Stimulated activated effector memory CD8-positive, alpha-beta T cell treated with anti-CD3 and anti-CD28 coated beads, Interleukin-12 subunit alpha, Interleukin-12 subunit beta, amount 100 ng/mL, for 72 hours (primary cell): ENCODE data around the gene VIM.

Experiments used
- ATAC-seq: fragments of 150-1000 bp; cut with Tn5 transposase; 2 replicates; pipeline ENCODE4 v1.10.0; 2021
- DNase-seq, 2 donors: peaks; one replicate each; pipeline ENCODE4 v3.0.0; 2021 to 2022; ENCODE audit warnings: low spot score in 2 of 2
- H3K27ac Mint-ChIP-seq: one replicate; pipeline ENCODE4 v1.8.0; 2022; ENCODE audit warnings: mild to moderate bottlenecking, mixed read lengths
- H3K36me3 Mint-ChIP-seq: one replicate; pipeline ENCODE4 v1.8.0; 2022; ENCODE audit warnings: mild to moderate bottlenecking, mixed read lengths
- H3K4me1 Mint-ChIP-seq: one replicate; pipeline ENCODE4 v1.8.0; 2022; ENCODE audit warnings: mixed read lengths
- H3K4me3 Mint-ChIP-seq: one replicate; pipeline ENCODE4 v1.8.0; 2022; ENCODE audit warnings: mild to moderate bottlenecking, mixed read lengths
- H3K9me3 Mint-ChIP-seq: one replicate; pipeline ENCODE4 v1.8.0; 2022; ENCODE audit warnings: mixed read lengths

VIM gene

DNA sequence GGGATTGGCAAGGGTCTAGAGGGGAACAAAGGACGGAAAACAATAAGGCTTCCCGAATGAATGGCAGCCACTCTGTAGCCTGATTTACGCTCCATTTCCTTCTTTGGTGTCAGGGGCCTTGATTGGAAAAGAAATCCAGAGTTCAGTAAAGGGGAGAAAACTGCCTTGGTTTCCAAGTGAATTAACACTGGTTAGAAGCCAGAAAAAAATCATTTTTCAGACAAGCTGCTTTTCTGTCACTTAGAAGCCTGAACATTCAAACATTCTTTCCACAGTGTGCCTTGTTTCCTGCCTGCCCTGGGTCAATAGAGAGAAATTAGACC, 26.3 kb upstream of the VIM start:
- ATAC-seq (no peak), DNase-seq (no peak)
- Mint-ChIP-seq H3K4me3 (peak overlapping the region; percentile 99), H3K4me1 (peaks cover 43% of the 10 kb centered on the region), H3K36me3 (peaks cover 11% of the 10 kb centered on the region), H3K27ac (peak overlapping the region; percentile 99), H3K9me3 (no peaks in the 10 kb centered on the region)

DNA sequence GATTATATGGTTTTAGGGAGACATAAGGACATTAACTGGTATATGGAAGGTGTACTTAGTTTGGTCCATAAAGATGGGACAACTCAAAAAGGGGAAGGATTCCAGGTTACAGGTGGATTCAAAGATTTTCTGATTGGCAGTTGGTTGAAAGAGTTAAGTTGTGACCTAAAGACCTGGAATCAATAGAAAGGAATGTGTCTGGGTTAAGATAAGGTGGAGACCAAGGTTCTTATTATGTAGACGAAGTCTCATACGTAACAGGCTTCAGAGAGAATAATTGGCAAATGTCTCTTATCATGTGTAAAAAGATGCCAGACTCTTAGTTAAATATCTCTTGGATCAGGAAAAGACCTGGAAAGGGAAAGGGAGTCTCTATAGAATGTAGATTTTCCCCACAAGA, 25.5 kb upstream of the VIM start:
- Mint-ChIP-seq H3K27ac (peak overlapping the region; percentile 99), H3K4me3 (no peak overlapping the region), H3K4me1 (peaks cover 45% of the 10 kb centered on the region), H3K9me3 (no peaks in the 10 kb centered on the region), H3K36me3 (peaks cover 11% of the 10 kb centered on the region)
- DNase-seq (no peak), ATAC-seq (no peak)

DNA sequence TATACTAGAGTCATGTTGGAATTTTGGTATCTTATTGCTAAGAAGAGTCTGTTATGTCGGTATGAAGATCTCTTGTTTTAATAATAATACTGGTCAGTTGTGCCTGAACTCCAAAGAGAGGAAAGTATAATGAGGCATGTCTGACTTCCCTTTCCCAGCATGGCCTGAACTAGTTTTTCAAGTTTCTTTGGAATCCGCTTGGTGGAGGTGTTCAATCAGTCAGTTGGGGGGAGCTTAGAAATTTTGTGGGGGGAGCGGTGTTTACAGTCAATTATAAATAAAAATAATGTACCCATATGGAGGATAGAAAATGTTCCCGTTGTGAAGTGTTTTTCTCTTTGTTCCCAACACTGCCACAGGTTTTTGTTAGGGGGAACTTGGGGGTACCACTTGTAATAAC, 25.0 kb upstream of the VIM start:
- peaks cover 45% of the 10 kb centered on the region for H3K4me1 Mint-ChIP-seq
- no peaks in the 10 kb centered on the region for H3K9me3 Mint-ChIP-seq
- DNase-seq: no peak
- peaks cover 11% of the 10 kb centered on the region for H3K36me3 Mint-ChIP-seq
- no peak overlapping the region for H3K27ac Mint-ChIP-seq
- ATAC-seq: no peak
- H3K4me3 Mint-ChIP-seq: no peak overlapping the region

DNA sequence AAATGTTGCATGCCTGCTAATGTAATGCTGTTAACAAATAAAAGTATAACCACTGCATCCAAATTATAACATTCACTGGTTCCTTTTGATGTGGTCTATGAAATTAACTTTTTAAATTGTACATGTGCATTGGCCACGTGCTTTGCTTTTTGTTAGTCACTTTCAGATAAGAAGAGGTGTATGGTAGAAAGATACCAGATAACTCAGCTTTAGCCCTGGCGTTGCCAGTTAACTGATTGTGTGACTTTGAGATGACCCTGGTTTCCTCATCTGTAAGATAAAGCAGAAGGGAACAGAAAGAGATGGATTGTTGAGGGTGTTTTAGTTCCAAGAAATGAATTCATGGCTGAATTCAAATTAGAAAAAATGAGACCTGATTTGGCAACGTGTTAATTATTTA, 24.6 kb upstream of the VIM start:
- DNase-seq: no peak
- H3K27ac Mint-ChIP-seq: no peak overlapping the region

DNA sequence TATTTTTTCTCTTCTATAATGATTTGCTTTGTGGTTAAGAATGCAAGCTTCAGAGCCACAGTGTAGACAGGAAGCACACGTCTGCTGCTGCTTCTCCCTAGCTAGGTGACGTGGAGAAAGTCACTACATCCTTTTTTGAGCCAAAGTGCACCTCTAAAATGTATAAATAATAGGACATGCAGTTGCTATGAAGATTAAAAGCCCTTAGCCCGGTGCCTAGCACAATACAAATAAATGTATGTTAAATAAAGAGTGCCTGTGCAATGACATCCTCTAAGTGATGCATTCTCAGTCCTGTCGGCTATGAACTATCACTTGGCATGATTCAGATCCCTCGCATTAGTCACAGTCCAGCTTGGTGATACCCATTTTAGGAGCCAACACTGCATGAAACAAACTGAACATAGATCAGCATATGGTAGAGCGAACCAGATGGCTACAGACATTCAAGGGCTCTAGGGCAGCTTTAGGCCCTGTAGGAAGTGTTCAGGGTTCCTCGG, 21.8 kb upstream of the VIM start:
- Mint-ChIP-seq H3K36me3 (peaks cover 6% of the 10 kb centered on the region), H3K4me3 (peak overlapping the region; percentile 60), H3K4me1 (peaks cover 39% of the 10 kb centered on the region), H3K27ac (peak overlapping the region; percentile 93), H3K9me3 (no peaks in the 10 kb centered on the region)
- DNase-seq (peak in 1 of 2 donors; percentile 70), ATAC-seq (peak; percentile 94)

More for the DNA sequence above, 24.6 kb upstream of the VIM start:
- no peak overlapping the region for H3K4me3 Mint-ChIP-seq
- H3K36me3 Mint-ChIP-seq: peaks cover 11% of the 10 kb centered on the region
- no peaks in the 10 kb centered on the region for H3K9me3 Mint-ChIP-seq
- no peak for ATAC-seq
- H3K4me1 Mint-ChIP-seq: peaks cover 47% of the 10 kb centered on the region

DNA sequence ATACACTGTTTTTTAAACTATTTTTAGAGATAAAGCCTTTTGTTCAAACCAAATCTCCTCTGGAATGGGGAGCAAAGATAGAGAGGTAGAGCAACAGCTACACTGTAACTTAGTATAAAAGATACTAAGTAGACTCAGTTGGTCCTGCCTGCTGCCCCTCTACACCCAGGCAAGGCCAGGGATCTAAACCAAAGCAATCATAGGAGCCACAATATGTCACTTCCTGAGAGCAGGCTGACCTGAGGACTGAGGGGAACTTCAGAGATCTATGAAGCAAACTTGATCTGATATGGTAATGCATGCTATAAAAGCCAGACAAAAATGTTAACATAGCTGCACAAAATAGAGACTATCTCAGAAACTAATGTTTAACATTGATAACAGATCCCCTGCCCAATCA, 19.6 kb upstream of the VIM start:
- ATAC-seq (no peak), DNase-seq (no peak)
- H3K4me3 Mint-ChIP-seq: no peak overlapping the region
- no peak overlapping the region for H3K27ac Mint-ChIP-seq
- H3K9me3 Mint-ChIP-seq: no peaks in the 10 kb centered on the region
- H3K4me1 Mint-ChIP-seq: peaks cover 36% of the 10 kb centered on the region
- no peaks in the 10 kb centered on the region for H3K36me3 Mint-ChIP-seq

DNA sequence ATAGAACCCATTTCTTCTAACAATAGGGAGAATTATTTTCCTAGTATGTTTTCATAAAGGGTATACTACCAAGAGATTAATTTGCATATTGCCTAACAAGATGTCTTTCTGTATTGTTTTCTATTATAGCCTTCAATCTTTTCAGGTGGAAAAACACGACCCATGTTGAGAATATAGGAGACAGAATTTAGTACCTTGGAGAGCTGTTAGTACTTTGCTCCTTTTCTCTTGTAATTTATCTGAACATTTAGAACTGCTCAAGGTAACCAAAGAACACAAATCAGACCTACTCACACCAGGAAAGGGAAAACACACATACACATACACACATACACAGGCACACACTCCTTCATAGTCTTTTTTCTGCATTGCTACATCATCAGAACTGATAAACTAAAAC, 18.7 kb upstream of the VIM start:
- DNase-seq (no peak), ATAC-seq (no peak)
- Mint-ChIP-seq H3K27ac (peak overlapping the region; percentile 21), H3K9me3 (no peaks in the 10 kb centered on the region), H3K4me3 (no peak overlapping the region), H3K36me3 (no peaks in the 10 kb centered on the region), H3K4me1 (peaks cover 34% of the 10 kb centered on the region)

DNA sequence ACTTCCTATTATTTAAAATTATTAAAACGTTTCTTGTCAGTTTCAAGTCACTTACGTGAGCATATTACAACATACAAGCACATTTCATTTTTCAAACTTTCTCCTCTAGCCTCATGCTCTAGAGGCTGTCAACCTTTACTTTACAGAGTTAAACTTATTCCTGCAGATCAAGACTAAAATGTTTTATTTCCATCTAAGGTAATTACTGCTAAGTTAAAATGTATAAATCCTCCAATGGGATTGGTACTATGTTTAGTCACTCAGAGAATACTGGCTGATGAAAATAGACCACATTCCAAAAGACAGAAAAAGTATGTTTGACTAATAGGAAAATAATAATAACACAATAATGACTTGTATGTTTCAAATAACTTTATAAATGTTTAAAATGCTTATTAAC, 18.2 kb upstream of the VIM start:
- H3K27ac Mint-ChIP-seq: peak overlapping the region; percentile 21
- no peak for ATAC-seq
- no peaks in the 10 kb centered on the region for H3K36me3 Mint-ChIP-seq

DNA sequence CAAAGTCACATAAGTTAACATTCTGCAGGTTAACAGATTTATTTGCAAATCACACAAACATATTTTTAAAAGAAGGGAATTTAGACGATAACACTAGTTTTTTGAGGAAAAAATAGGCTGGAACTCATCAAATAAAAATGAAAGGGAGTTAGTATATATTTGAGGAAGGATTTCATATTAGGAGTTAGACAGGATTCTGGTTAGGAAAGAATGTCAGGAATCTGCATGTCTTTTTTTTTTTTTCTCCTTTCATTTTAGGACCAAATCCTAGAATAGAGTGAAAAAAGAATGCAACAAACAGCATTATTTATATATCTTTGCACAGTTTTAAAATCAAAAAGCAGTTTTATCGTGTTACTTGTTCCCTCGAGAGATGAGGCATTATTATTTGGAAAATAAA, 17.7 kb upstream of the VIM start:
- Mint-ChIP-seq H3K27ac (no peak overlapping the region), H3K9me3 (no peaks in the 10 kb centered on the region), H3K4me1 (peaks cover 38% of the 10 kb centered on the region), H3K4me3 (no peak overlapping the region), H3K36me3 (no peaks in the 10 kb centered on the region)
- DNase-seq: no peak
- ATAC-seq: no peak

More for the DNA sequence above, 18.2 kb upstream of the VIM start:
- H3K4me1 Mint-ChIP-seq: peaks cover 33% of the 10 kb centered on the region
- DNase-seq: no peak
- H3K4me3 Mint-ChIP-seq: no peak overlapping the region
- no peaks in the 10 kb centered on the region for H3K9me3 Mint-ChIP-seq

DNA sequence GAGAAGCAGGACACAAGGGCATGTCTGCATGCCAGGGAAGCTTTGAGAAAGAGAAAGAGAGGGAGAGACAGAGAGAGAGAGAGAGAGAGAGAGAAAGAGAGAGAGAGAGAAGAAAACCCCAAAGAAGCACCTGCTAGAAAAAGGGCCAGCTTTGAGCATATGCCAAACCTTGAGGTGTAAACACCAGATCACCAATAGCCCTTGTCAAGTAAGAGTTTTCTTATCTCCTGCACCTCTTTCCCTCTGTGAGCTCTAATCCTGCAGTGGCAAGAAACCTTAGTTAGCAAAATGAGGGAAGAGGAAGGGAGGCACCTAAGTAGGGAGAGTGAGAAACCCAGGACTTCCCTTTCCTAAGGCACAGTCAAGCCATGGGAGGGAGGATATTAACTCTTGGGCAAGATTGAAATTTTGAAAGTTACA, 15.2 kb upstream of the VIM start:
- DNase-seq: no peak
- no peak overlapping the region for H3K4me3 Mint-ChIP-seq
- H3K27ac Mint-ChIP-seq: peak overlapping the region; percentile 77

DNA sequence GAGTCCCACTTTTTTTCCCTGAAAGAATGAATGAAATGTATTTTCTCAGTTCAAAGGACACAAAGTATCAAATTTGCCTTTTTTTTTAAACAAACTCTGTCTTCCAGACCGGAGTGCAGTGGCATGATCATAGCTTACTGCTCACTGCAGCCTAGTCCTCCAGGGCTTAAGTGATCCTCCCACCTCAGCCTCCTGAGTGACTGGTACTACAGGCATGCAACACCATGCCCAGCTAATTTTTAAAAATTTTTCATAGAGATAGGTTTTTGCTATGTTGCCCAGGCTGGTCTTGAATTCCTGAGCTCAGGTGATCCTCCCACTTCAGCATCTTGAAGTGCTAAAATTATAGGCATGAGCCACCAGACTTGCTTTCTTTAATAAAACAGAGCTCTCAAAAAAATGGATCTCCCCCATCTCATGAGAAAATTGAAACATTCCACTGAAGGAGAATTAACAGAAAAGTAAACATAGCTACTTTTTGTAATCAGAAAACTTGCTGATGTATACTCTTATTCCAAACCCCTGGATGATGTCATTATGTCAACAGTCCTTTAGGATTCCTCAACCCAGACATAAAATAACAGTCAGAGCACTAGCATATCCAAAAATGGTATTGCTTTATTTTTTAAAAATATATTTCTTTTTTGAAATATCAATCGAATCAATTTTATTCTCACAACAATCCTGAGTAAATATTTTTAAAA, 14.2 kb upstream of the VIM start:
- ATAC-seq: no peak
- no peak overlapping the region for H3K4me3 Mint-ChIP-seq
- no peaks in the 10 kb centered on the region for H3K9me3 Mint-ChIP-seq
- no peaks in the 10 kb centered on the region for H3K36me3 Mint-ChIP-seq
- peaks cover 46% of the 10 kb centered on the region for H3K4me1 Mint-ChIP-seq
- no peak overlapping the region for H3K27ac Mint-ChIP-seq
- DNase-seq: no peak

More for the DNA sequence above, 15.2 kb upstream of the VIM start:
- Mint-ChIP-seq H3K4me1 (peaks cover 46% of the 10 kb centered on the region), H3K9me3 (no peaks in the 10 kb centered on the region), H3K36me3 (no peaks in the 10 kb centered on the region)
- no peak for ATAC-seq

DNA sequence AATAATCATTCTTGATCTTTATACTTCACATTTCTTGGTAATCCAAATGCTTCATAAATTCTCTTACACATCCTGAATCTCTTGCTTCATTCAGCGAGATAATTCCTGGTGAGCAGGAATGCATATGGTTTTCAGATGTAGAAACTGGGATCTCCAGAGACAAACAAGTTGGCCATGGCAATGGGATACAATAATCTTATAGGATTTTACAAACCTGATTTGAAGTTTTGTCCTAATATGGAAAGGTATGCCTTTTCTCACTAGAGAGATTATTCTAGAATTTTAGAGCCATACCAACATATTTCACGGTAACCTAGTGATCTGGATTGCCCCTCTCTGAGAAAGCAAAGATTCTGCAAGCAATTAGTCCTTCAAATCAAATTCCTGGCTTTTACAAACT, 13.5 kb upstream of the VIM start:
- no peak for ATAC-seq
- Mint-ChIP-seq H3K27ac (no peak overlapping the region), H3K9me3 (no peaks in the 10 kb centered on the region), H3K4me1 (peaks cover 49% of the 10 kb centered on the region), H3K4me3 (peak overlapping the region; percentile 15), H3K36me3 (no peaks in the 10 kb centered on the region)
- DNase-seq: no peak

DNA sequence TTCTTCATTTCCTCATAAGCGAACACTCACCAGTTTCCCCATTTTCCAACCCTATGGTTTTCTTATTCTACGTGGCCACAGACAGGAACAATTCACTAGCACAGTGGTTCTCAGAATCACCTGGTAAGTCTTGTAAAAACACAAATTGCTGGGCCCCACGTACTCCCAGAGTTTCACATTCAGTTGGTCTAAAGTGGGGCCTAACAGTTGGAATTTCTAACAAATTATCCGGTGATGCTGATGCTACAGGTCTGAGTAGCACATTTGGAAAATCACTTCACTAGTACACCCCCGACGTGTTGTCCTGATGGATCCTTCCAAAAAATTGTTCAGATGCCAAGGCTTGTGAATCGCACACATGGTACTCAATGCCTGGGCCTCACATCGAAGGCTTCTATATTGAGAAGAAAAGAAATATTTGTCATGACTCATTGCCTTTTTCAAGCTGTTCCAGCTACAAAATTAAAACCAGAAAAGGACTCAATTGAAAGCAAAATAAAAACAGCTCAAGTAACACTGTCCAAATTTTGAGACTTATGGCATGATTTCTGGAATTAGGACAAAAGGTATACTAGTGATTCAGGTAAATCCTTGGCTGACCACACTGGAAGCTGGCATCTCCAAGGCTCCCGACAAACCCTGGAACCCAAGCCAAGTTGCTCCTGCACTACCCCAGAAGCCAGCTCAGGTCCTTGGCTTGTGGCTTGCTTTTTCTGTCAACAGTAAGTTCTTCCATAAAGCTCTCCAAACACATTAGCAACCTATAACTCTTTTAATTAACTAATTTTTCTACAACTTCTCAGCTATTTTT, 12.9 kb upstream of the VIM start:
- Mint-ChIP-seq H3K4me3 (peak overlapping the region; percentile 15), H3K36me3 (no peaks in the 10 kb centered on the region), H3K27ac (peak overlapping the region; percentile 99), H3K4me1 (peaks cover 46% of the 10 kb centered on the region), H3K9me3 (no peaks in the 10 kb centered on the region)
- DNase-seq (no peak), ATAC-seq (no peak)

DNA sequence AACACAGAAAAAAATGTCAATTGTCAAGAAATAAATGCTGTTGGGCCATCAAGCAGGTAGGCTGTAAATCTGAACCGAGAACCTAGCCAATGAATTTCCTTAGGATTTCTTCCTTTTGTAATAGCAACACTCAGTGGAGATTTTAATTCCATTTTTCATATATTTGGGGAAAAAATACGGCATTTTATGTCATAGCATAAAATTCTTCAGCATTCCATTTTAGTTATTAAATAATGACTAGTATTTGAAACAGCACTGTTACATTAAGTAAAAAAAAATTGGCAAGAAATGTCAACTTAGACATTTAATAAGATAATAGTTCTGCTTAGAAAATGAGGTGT, 12.3 kb upstream of the VIM start:
- Mint-ChIP-seq H3K4me3 (peak overlapping the region; percentile 58), H3K27ac (peak overlapping the region; percentile 99), H3K9me3 (no peaks in the 10 kb centered on the region), H3K36me3 (no peaks in the 10 kb centered on the region), H3K4me1 (peaks cover 46% of the 10 kb centered on the region)
- DNase-seq (no peak), ATAC-seq (no peak)

DNA sequence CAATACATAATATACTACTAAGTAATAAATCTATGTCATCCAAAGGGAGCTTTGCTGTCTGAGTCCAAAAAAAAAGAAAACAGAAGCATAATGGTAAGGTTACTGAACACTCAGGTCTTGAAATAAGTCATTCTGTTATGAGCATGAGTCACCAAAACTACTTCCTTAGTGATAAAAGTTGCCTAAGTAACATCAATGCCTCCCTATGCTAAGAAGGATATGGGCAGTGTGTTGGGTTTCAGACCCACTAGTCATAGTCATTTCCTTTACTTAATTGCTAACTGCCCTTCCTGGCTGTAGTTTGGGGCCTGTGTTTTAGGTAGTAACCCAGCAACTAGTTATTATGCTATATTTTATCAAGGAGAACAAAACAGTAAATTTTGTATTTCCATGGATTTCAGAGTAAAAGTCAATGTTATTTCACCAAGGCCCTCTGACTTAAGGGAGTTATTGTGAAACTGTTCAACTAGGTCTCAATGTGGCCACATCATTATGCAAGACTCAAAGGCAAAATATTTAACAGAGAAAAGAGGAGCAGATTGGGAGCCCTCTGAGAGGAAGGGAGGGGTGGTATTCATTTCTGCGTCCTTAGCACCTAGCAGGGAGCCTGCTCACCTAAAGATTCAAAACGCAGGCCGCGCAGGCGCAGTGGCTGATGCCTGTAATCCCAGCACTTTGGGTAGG, 11.7 kb upstream of the VIM start:
- Mint-ChIP-seq H3K4me1 (peaks cover 46% of the 10 kb centered on the region), H3K9me3 (no peaks in the 10 kb centered on the region), H3K27ac (peak overlapping the region; percentile 99), H3K36me3 (no peaks in the 10 kb centered on the region), H3K4me3 (peak overlapping the region; percentile 58)
- peak; percentile 99 for ATAC-seq
- DNase-seq: no peak
